Measurements from ENCODE around the gene MAP2K5.

Gene MAP2K5

GRCh38 chr15:67765701-67766100, 223.2 kb downstream of the MAP2K5 start:
- no peak for DNase-seq

GRCh38 chr15:67766968-67767367, 224.5 kb downstream of the MAP2K5 start:
- no peak for DNase-seq

GRCh38 chr15:67768313-67768977, 225.9 kb downstream of the MAP2K5 start:
- no peak for DNase-seq

GRCh38 chr15:67769497-67770357, 227.2 kb downstream of the MAP2K5 start:
- DNase-seq: no peak

GRCh38 chr15:67770358-67770628, 227.8 kb downstream of the MAP2K5 start:
- DNase-seq: no peak

GRCh38 chr15:67771189-67771800, 228.8 kb downstream of the MAP2K5 start:
- no peak for DNase-seq

GRCh38 chr15:67774626-67775025, 232.1 kb downstream of the MAP2K5 start:
- DNase-seq: no peak

- DNase-seq: no peak
These were observed 232.7 kb downstream of the MAP2K5 start for GRCh38 chr15:67775250-67775649.

- DNase-seq: no peak
These were observed 233.5 kb downstream of the MAP2K5 start for GRCh38 chr15:67775998-67776397.

- DNase-seq: no peak
These were observed 234.1 kb downstream of the MAP2K5 start for GRCh38 chr15:67776600-67776999.

GRCh38 chr15:67777071-67777470, 234.6 kb downstream of the MAP2K5 start:
- DNase-seq: no peak

- DNase-seq: no peak
These were observed 235.3 kb downstream of the MAP2K5 start for GRCh38 chr15:67777773-67778172.

- DNase-seq: no peak
These were observed 236.6 kb downstream of the MAP2K5 start for GRCh38 chr15:67778968-67779548.

GRCh38 chr15:67779549-67780111, 237.1 kb downstream of the MAP2K5 start:
- DNase-seq: no peak

GRCh38 chr15:67781061-67781460, 238.6 kb downstream of the MAP2K5 start:
- no peak for DNase-seq

GRCh38 chr15:67781907-67782690, 239.6 kb downstream of the MAP2K5 start:
- DNase-seq: no peak

- no peak for DNase-seq
These were observed 240.1 kb downstream of the MAP2K5 start for GRCh38 chr15:67782691-67782991.

GRCh38 chr15:67783303-67783702, 240.8 kb downstream of the MAP2K5 start:
- DNase-seq: no peak

GRCh38 chr15:67784090-67784781, 241.7 kb downstream of the MAP2K5 start:
- no peak for DNase-seq

GRCh38 chr15:67784856-67785430, 242.4 kb downstream of the MAP2K5 start:
- no peak for DNase-seq

- DNase-seq: no peak
These were observed 242.9 kb downstream of the MAP2K5 start for GRCh38 chr15:67785431-67785830.

- no peak for DNase-seq
These were observed 244.1 kb downstream of the MAP2K5 start for GRCh38 chr15:67786646-67787045.
